Activated CD4-positive, alpha-beta T cell treated with anti-CD3 and anti-CD28 coated beads for 24 hours (primary cell): ENCODE data around the gene PDCL2.

Experiments used
- DNase-seq, 2 donors: peaks; one replicate each; pipeline ENCODE4 v3.0.0-alpha.2; 2020; ENCODE audit warnings: low read depth in 2 of 2

The PDCL2 gene

DNA sequence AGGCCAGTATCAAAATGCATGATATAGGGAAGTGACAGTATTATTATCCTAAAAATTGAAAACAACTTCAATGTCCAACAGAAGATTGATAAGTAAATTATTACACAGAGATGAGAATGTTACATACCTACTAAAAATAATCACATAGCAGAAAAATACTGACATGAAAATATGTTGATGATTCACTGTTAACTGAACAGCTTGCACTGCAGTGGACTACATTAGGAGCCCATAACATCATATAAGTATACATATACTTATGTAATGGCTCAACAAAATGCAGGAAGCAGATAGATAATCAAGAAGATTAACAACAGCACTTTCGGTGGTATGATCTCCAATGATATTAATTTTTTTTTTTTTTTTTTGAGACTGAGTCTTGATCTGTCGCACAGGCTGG lies 52.4 kb downstream of the PDCL2 start:
- DNase-seq = no peak

DNA sequence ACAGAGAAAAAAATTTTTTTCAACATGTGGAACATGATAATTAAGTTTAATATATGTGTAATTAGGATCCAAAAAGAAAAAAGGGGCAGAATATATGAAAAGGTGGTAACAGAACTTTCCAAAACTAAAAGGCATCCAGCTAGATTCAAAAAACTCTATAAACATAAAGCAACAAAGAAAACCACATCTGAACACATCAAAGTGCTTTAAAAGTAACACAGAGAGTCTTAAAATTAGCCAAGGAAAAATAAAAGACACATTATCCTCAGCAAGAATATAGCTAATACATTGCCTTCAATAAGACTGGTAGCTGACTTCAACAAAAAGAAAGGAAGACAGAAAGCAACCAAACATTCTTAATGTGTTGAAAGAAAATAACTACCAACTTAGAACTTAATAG lies 53.5 kb downstream of the PDCL2 start:
- no peak for DNase-seq

DNA sequence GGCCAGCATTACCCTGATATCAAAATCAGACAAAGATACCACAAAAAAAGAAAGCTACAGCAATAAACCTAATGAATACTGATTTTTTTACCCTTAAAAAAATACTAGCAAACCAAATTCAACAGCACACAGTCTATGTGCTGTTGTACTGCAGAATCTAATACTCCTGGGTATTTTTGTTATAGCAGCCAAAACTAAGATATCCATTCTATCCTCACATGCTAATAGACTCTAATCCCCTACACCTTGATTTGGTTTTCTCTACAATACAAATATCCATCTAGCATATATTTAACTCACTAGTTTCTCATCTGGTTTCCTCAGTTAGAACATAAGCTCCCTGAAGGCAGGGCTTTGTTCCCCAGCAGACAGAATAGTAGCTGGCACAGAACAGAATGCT lies 57.7 kb downstream of the PDCL2 start:
- no peak for DNase-seq

DNA sequence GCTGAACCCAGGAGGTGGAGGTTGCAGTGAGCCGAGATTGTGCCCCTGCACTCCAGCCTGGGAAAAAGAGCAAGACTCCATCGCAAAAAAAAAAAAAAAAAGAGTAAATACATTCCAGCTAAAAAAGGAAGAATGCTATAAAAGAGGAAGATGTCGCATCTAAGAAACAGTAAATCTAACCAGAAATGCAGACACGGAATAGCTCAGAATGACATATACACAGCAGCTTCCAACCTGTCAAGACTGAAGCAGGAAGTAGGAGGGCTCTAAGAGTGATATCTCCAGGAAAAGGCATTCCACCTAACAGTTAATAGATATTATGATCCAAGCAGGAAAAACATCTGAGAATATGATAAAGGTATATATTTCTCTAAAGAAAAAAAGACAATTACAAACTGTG lies 61.4 kb downstream of the PDCL2 start:
- DNase-seq = no peak

DNA sequence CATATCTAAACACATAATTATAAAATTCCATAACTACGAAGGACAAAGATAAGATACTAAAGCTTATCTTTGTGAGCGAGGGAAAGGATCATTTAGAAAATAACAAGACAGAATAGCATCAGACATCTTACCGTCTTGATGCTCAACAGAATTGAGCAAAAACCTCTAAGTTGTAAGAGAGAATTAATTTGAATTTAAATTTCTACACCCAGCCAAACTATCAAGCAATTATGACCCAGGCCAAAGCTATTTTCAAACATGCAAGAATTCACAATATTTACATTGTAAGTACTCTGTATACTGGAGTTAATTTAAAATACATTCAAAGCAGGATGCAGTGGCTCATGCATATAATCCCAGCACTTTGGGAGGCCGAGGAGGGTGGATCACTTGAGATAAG lies 61.9 kb downstream of the PDCL2 start:
- no peak for DNase-seq

DNA sequence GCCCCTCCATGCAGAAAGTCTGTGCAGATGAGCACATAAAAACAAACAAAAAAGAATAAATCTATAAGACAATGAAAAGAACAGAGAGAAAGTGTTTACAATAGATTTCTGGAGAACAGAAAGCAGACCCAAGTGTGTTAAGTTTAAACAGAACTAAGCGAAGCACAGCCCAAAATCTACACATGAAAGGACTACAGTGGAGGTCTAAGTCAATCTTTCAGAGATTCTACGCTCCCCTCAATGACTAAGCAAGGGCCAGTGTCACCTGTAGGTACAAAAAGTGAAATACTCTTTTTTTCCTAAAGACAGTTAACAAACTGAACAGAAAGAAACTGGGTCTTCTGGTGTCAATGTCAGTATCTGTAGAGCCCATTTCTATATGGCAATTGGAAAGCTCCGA lies 63.6 kb downstream of the PDCL2 start:
- DNase-seq = no peak

DNA sequence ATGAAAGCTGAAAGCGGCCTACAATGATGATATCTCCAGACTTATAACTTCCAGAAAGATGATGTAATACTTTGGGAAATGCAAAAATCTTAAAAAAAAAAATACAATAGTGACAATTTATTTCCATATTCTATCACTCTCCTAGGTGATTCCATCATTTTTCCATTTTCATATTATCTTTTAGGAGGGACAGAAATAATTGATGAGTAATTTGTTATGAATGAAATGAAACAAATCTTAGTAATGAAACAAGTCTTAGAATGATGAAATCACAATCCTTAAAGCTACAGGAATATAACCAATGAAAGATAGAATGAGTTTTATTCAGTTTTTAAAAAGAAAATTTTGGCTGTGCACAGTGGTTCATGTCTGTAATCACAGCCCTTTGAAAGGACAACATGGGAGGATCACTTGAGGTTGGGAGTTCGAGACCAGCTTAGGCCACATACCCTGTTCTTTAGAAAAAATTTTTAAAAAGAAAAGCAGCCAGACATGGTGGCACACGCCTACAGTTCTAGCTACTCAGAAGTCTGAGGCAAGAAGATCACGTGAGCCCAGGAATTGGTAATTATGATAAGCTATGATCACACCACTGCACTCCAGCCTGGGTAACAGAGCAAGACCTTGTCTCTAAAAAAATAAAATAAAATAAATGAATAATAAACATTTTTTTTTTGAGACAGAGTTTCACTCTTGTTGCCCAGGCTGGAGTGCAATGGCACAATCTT lies 67.0 kb downstream of the PDCL2 start:
- DNase-seq = no peak

DNA sequence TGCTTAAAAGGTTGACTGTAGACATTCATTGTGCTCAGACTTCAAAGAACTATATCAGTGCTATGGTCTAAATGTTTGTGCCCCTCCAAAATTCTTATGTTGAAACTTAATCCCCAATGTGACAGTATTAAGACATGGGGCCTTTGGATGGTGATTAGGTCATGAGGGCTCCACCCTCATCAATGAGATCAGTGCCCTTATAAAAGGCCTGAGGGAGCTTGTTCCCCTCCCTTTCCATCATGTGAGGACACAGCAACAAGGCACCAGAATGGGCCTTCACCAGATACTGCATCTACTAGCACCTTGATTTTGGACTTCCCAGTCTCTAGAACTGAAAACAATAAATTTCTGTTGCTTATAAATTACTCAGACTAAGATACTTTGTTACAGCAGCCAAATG lies 73.6 kb downstream of the PDCL2 start:
- DNase-seq = no peak

DNA sequence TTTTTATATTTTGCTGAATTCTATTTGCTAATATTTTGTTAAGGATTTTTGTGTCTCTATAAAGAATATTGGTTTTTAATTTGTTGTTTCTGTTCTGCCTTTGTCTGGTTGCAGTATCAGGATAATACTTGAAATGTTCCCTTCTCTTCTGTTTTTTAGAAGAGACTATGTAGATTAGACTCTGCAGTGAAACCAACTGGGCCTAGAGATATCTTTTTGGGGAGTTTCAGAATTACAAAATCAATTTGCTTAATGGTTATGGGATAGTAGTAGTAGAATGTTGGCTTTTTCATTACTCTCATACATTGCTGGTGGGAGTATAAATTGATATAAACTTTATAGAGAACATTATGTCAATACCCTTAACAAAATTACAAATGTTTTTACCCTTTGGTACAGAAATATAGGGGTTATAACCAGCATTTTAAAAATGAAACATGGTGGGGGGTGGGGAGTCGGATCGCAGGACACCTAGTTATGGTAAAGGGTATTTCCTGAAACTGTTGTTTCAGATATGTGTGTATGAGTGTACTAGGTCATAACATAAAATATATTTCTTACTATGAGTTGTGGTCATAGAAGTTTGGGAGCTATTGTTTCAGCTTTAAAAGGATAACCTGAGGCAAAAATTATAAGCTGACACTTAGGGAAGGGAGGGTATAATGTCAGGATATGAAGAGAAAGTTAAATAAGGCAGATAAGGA lies 74.4 kb downstream of the PDCL2 start:
- no peak for DNase-seq

DNA sequence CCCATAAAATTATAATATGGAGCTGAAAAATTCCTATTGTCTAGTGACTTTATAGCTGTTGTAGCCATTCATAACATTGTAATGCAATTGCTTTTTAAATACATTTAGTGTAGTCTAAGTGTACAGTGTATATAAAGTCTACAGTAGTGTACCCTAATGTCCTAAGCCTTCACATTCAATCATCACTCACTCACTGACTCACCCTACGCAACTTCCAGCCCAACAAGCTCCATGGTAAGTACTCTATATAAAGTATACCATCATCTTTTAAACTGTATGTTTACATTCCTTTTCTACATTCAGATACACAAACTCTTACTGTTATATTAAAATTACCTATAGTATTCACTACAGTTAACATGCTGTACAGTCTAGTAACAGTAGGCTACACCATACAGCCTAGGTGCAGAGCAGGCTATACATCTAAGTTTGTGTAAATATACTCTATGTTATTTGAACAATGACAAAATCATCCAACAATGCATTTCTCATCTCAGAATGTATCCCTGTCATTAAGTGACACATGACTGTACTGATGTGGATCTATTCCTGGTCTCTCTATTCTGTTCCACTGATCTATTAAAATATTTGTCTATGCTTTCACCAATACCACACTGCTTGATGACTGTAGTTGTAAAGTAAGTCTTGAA lies 79.0 kb downstream of the PDCL2 start:
- no peak for DNase-seq

DNA sequence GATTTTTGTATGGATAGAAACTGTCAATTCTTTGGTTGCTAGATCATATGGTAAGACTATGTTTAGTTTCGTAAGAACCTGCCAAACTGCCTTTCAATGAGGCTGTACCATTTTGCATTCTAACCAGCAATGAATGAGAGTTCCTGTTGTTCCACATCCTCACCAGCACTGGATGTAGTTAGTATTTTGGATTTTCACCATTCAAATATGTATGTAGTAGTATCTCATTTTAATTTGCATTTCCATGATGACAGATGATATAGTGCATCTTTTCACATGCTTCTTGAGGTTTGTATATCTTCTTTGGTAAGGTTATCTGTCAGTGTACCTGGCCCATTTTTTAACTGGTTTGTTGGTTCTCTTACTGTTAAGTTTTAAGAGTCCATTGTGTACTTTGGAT lies 80.0 kb downstream of the PDCL2 start:
- no peak for DNase-seq

DNA sequence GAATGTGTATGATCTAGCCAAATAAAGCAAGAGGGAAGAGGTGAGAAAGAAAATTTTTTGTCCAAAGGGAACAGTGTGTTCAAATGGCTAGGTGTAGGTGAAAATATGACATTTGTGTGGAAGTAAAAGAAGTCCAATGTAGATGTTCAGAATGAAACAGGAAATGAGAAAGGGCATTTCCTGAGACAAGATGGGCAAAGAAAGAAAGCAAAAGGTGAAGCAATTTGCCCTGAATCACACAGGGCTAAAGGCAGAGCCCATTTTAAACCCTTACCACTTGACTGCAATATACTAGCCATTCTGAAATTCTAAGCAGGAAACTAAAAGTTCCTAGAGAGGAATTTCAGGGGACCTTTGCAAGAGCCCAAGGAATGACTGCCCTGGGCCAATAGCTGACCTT lies 81.4 kb downstream of the PDCL2 start:
- DNase-seq = no peak

DNA sequence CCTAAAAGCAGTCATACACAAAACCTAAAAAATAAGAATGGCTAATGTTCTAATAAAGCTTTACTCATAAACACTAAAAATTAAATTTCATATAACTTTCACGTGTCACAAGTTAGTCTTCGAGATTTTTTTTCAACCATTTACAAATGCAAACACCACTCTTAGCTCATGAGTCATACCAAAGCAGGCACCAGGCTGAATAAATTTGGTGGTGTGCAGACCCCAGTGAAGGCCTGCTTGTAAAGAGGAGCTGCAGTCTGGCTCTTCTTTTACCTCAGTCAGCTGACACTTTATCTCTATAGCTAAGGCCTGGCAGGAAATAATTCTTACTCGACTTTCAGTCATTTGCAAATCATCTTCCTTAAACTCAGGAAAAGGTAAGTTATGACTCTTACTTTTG lies 82.8 kb downstream of the PDCL2 start:
- no peak for DNase-seq

DNA sequence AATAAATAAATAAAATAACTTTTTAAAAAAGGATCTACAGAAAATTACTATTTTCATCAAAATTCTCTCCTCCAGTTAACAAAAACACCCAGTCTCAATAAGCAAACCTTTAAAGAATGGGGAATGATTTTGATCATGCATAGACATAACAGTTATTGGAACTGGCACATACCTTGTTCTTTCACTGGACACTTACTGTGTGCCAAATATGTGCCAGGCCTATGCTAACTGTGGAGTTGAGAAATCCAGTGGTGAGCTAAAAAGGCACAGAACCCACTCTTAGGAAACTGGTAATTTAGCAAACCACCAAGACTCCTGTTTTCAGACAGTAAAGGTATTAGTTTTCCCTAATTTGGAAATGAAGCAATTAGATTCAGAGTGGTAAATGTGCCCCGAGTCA lies 84.4 kb downstream of the PDCL2 start:
- no peak for DNase-seq
